ENCODE data around the gene TBC1D17. TPM values are rescaled to one million over a fixed set of nuclear protein-coding genes. Genes with fewer than 3 reads are reported as not detected.

The TBC1D17 gene
- total and polyA plus RNA-seq, 11 donors, result 30.1 to 54.8 (median 38.1) TPM

- Histone ChIP-seq H3K4me3 (peak overlapping the region in 9 of 12 donors; percentile 60 to 99 (median 80)), H3K27me3 (no peaks in the 10 kb centered on the region), H3K9me3 (peaks cover 0 to 9% (median 0%) of the 10 kb centered on the region in 12 donors), H3K36me3 (peaks cover 0 to 35% (median 31%) of the 10 kb centered on the region in 9 donors), H3K27ac (peak overlapping the region in 1 of 12 donors; percentile 100), H3K4me1 (peaks cover 3 to 42% (median 25%) of the 10 kb centered on the region in 12 donors)
- ATAC-seq (no peak), DNase-seq (no peak)
- no peak for TF ChIP-seq CTCF (IDR thresholded peaks at IDR 0.05)
- no peak for TF ChIP-seq POLR2A (IDR thresholded peaks at IDR 0.05)
- WGBS, 4 donors, result 75 to 80% (median 76%) methylated on average over 14 of the region's 14 CpGs
- intact Hi-C loops (cut with DNase I), result loop anchor here in 4 of 10 donors (5.0 kb wide), 2 partner anchors 35 to 40 kb away; partner anchors contain the start of genes MED25 (in 3 of the 4) and FUZ (in 1 of the 4)
These were observed 24.8 kb upstream of the TBC1D17 start for GRCh38 chr19:49852631-49853126.

GRCh38 chr19:49853852-49854377 lies 23.6 kb upstream of the TBC1D17 start:
- Histone ChIP-seq H3K9me3 (peaks cover 0 to 7% (median 0%) of the 10 kb centered on the region in 12 donors), H3K4me1 (peaks cover 3 to 32% (median 25%) of the 10 kb centered on the region in 12 donors), H3K36me3 (peaks cover 0 to 48% (median 43%) of the 10 kb centered on the region in 9 donors), H3K27ac (peak overlapping the region in 1 of 12 donors; percentile 36), H3K27me3 (no peaks in the 10 kb centered on the region), H3K4me3 (no peak overlapping the region)
- DNase-seq (no peak), ATAC-seq (no peak)
- no peak for TF ChIP-seq CTCF (IDR thresholded peaks at IDR 0.05)
- TF ChIP-seq POLR2A (IDR thresholded peaks at IDR 0.05), result no peak
- intact Hi-C loops (cut with DNase I), result loop anchor here in 4 of 10 donors (5.0 kb wide), 2 partner anchors 37 to 42 kb away; partner anchors contain the start of genes MED25 (in 3 of the 4) and FUZ (in 1 of the 4)
- WGBS, 4 donors, result 79 to 89% (median 86%) methylated on average over 8 to 10 of the region's 10 CpGs

- Histone ChIP-seq H3K27me3 (no peaks in the 10 kb centered on the region), H3K4me1 (peaks cover 3 to 31% (median 25%) of the 10 kb centered on the region in 12 donors), H3K36me3 (peaks cover 0 to 54% (median 48%) of the 10 kb centered on the region in 9 donors), H3K9me3 (no peaks in the 10 kb centered on the region), H3K4me3 (no peak overlapping the region), H3K27ac (peak overlapping the region in 1 of 12 donors; percentile 24)
- ATAC-seq (no peak), DNase-seq (peak in 1 of 5 donors; percentile 65)
- intact Hi-C loops (cut with DNase I), result loop anchor here in 6 of 10 donors (5.0 kb wide), 3 partner anchors 32 to 42 kb away; partner anchors contain the start of genes MED25 (in 3 of the 6) and FUZ (in 1 of the 6)
- TF ChIP-seq POLR2A (IDR thresholded peaks at IDR 0.05), result no peak
- WGBS, 4 donors, result 87 to 91% (median 89%) methylated on average over 18 to 39 of the region's 39 CpGs
These were observed 22.9 kb upstream of the TBC1D17 start for GRCh38 chr19:49854378-49855263.

- TF ChIP-seq POLR2A (IDR thresholded peaks at IDR 0.05), result no peak
- TF ChIP-seq CTCF (IDR thresholded peaks at IDR 0.05), result no peak
- intact Hi-C loops (cut with DNase I), result loop anchor here in 2 of 10 donors (5.0 kb wide), 1 partner anchor 33 kb away; no protein-coding TSS in a partner anchor
- WGBS, 4 donors, result 88 to 92% (median 90%) methylated on average over 12 of the region's 12 CpGs
- no peaks in the 10 kb centered on the region for H3K27me3 ChIP-seq
- no peaks in the 10 kb centered on the region for H3K9me3 ChIP-seq
- peak overlapping the region in 1 of 12 donors; percentile 24 for H3K27ac ChIP-seq
- H3K36me3 ChIP-seq, result peaks cover 0 to 60% (median 54%) of the 10 kb centered on the region in 9 donors
- ATAC-seq (no peak), DNase-seq (no peak)
- peaks cover 3 to 26% (median 20%) of the 10 kb centered on the region in 12 donors for H3K4me1 ChIP-seq
- no peak overlapping the region for H3K4me3 ChIP-seq
These were observed 22.2 kb upstream of the TBC1D17 start for GRCh38 chr19:49855277-49855675.

Data from heart left ventricle (tissue), 16 donors.